Measurements from ENCODE around the gene OSBPL10. TPM values are rescaled to one million over a fixed set of nuclear protein-coding genes. Genes with fewer than 3 reads are reported as not detected.

Gene OSBPL10
- total RNA-seq, 2 donors from 2014 or later, result 4.2 to 8.2 TPM

DNA sequence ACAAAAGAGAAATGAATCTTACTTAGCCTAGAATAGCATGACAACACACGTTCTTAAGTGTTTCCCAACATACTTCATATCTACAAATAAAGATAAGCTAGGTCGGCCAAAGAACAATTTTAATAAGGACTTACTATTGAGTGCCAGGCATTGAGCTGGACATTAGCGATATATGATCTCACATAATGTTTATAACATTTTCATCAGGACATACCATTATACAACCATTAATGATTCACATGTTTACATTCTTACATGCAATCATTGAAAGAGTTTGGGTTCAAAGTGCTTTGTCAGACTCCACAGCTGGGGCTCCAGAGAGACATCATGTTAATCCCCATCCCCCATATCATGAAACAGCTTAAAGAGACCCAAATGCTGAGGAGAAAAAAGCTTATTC lies 259.4 kb downstream of the OSBPL10 start:
- peaks cover 0 to 5% of the 10 kb centered on the region in 2 donors for H3K4me1 ChIP-seq
- H3K4me3 ChIP-seq, result no peak overlapping the region
- no peaks in the 10 kb centered on the region for H3K9me3 ChIP-seq
- H3K27ac ChIP-seq, result no peak overlapping the region
- TF ChIP-seq, protein P1, sequence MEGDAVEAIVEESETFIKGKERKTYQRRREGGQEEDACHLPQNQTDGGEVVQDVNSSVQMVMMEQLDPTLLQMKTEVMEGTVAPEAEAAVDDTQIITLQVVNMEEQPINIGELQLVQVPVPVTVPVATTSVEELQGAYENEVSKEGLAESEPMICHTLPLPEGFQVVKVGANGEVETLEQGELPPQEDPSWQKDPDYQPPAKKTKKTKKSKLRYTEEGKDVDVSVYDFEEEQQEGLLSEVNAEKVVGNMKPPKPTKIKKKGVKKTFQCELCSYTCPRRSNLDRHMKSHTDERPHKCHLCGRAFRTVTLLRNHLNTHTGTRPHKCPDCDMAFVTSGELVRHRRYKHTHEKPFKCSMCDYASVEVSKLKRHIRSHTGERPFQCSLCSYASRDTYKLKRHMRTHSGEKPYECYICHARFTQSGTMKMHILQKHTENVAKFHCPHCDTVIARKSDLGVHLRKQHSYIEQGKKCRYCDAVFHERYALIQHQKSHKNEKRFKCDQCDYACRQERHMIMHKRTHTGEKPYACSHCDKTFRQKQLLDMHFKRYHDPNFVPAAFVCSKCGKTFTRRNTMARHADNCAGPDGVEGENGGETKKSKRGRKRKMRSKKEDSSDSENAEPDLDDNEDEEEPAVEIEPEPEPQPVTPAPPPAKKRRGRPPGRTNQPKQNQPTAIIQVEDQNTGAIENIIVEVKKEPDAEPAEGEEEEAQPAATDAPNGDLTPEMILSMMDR (IDR thresholded peaks at IDR 0.05), result no peak
- H3K27me3 ChIP-seq, result no peaks in the 10 kb centered on the region
- H3K36me3 ChIP-seq, result no peaks in the 10 kb centered on the region
- no peak for DNase-seq (ENCODE audit: low spot score)

DNA sequence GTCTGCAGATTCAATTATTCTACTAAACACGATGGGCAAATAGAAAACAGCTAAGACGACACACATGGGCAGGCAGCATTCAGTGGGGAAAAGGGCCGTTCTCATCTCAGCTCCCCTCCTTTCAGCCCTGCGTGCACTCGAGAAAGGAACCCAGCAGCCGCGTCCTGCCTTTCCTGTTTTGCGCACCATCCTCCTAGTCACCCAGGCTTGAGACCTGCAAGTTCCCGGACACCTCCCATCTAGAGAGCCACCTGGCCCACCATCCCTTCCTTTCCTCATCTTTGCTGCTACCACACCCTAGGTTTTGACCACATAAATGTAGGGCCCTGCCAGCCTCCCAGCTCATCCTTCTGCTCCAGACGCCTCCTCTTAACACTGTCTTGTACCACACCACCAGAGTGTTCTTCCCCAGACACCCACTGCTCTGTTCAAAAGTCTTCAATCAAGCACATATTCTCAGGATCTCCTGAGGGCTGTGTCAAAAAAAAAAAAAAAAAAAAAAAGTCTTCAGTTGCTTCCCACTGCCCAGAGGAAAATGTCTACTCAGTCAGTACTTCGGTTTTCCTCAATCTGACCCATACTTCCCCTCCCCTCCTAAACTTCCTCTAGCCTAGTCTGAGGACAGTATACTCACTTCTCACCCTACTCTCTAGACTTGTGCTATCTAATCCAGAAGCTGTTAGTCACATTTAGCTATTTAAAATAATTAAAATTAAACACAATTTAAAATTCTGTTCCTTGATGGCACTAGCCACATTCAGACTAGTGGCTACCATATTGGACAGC lies 266.4 kb downstream of the OSBPL10 start:
- Histone ChIP-seq H3K9me3 (peaks cover 0 to 12% of the 10 kb centered on the region in 2 donors), H3K4me1 (no peaks in the 10 kb centered on the region), H3K36me3 (no peaks in the 10 kb centered on the region), H3K4me3 (no peak overlapping the region), H3K27ac (no peak overlapping the region), H3K27me3 (no peaks in the 10 kb centered on the region)
- TF ChIP-seq, protein P1 (IDR thresholded peaks at IDR 0.05), result no peak
- DNase-seq (ENCODE audit: low spot score), result no peak

DNA sequence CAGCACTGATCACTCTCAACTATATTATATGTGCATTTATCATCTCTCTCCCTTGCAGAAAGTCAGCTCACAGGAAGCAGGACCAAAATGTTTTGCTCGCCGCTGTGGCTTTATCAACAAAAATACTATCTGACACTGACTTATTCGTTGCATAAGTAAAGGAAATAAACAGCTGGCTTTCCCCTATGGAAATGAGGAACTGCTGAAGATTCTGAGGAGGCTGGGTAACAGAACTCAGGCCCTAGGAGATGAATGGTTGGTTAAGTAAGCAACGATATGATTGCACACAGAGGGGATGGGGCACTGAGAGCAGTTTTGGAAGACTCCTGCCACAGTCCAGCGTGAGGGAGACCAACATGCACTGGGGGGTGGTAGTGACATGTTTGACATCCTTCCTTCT lies 267.2 kb downstream of the OSBPL10 start:
- no peaks in the 10 kb centered on the region for H3K4me1 ChIP-seq
- H3K36me3 ChIP-seq, result no peaks in the 10 kb centered on the region
- no peak overlapping the region for H3K4me3 ChIP-seq
- H3K9me3 ChIP-seq, result peaks cover 0 to 12% of the 10 kb centered on the region in 2 donors
- no peak overlapping the region for H3K27ac ChIP-seq
- no peak for DNase-seq (ENCODE audit: low spot score)
- TF ChIP-seq, protein P1 (IDR thresholded peaks at IDR 0.05), result no peak
- H3K27me3 ChIP-seq, result no peaks in the 10 kb centered on the region

DNA sequence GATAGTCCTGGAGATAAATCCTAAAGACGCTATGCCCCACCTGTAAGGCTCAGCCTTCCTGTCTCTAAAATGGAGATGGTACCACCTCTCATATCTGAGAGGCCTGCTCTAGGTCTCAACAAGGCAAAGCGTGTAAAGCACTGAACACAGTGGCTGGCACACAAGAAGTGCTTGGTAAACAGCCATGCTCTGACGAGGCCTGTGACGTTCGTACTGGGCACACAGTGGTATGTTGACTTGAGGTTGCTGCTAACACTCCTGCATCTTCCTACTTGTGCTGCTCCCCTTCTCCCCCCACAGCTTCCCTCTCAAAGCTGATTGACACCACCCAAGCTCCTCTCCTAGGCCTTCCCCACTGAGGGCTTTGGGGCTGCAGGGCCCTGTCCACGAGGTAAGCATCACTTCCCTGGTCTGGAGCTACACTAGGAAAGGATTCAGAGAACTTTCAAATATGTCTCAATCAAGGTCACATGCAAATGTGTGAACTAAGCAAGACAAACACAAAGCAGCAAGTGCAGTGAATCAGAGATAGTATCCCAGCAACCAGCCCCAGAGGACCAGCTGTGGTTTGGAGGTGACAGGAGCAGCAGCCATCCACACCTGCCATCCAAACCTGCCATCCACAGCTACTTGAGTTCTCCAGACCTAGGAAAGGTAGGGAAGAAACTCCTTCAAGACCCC lies 270.8 kb downstream of the OSBPL10 start:
- Histone ChIP-seq H3K4me1 (no peaks in the 10 kb centered on the region), H3K4me3 (no peak overlapping the region), H3K27ac (no peak overlapping the region), H3K27me3 (no peaks in the 10 kb centered on the region), H3K9me3 (peaks cover 0 to 12% of the 10 kb centered on the region in 2 donors), H3K36me3 (no peaks in the 10 kb centered on the region)
- DNase-seq (ENCODE audit: low spot score), result no peak
- TF ChIP-seq, protein P1 (IDR thresholded peaks at IDR 0.05), result no peak

DNA sequence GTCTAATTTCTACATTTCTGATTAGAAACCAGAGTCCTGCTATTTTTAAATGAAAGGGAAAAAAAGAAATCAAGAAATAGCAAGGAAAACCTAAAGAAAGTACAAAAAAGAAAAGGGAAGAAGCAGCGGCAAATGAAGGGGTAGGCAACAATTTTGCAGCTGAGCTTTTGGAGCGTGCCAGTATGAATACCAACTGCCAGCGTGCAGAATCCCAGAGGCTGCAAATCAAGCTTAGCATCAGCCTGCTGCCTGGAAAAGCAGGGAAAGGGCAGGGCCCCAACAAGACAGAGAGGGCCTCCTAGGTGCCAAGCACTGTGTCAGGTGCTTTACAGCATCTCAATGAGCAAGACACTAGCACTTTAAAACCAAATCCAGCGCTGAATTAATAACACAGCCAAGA lies 271.5 kb downstream of the OSBPL10 start:
- H3K9me3 ChIP-seq, result peaks cover 0 to 12% of the 10 kb centered on the region in 2 donors
- peaks cover 0 to 5% of the 10 kb centered on the region in 2 donors for H3K4me1 ChIP-seq
- TF ChIP-seq, protein P1 (IDR thresholded peaks at IDR 0.05), result no peak
- no peak overlapping the region for H3K27ac ChIP-seq
- H3K27me3 ChIP-seq, result no peaks in the 10 kb centered on the region
- DNase-seq (ENCODE audit: low spot score), result no peak
- no peaks in the 10 kb centered on the region for H3K36me3 ChIP-seq
- no peak overlapping the region for H3K4me3 ChIP-seq

Measured in right atrium auricular region (tissue), 2 donors.